Measurements from ENCODE around the gene GRM4.
"Not testable (repeated sequence)": the region's sequence is repeated elsewhere in the genome, so short reads cannot be mapped to it uniquely, and the experiment has no call there.

GRM4 gene

GRCh38 chr6:34020807-34021553 lies 124.9 kb downstream of the GRM4 start:
- no peak for DNase-seq (ENCODE audit: low spot score)

- DNase-seq (ENCODE audit: low spot score), result no peak
Measured at GRCh38 chr6:34020278-34020677, 125.6 kb downstream of the GRM4 start.

GRCh38 chr6:34018961-34019606 lies 126.8 kb downstream of the GRM4 start:
- no peak for DNase-seq (ENCODE audit: low spot score)

GRCh38 chr6:34018026-34018425 lies 127.9 kb downstream of the GRM4 start:
- no peak for DNase-seq (ENCODE audit: low spot score)

GRCh38 chr6:34017106-34017805 lies 128.6 kb downstream of the GRM4 start:
- DNase-seq (ENCODE audit: low spot score), result no peak

GRCh38 chr6:34016573-34016972 lies 129.3 kb downstream of the GRM4 start:
- not testable (repeated sequence) for DNase-seq (ENCODE audit: low spot score)

- no peak for DNase-seq (ENCODE audit: low spot score)
Measured at GRCh38 chr6:34015586-34015985, 130.3 kb downstream of the GRM4 start.

- no peak for DNase-seq (ENCODE audit: low spot score)
Measured at GRCh38 chr6:34011264-34011663, 134.6 kb downstream of the GRM4 start.

GRCh38 chr6:34005901-34006531 lies 139.9 kb downstream of the GRM4 start:
- DNase-seq (ENCODE audit: low spot score), result no peak

- no peak for DNase-seq (ENCODE audit: low spot score)
Measured at GRCh38 chr6:34004706-34005105, 141.2 kb downstream of the GRM4 start.

GRCh38 chr6:34003962-34004361 lies 141.9 kb downstream of the GRM4 start:
- DNase-seq (ENCODE audit: low spot score), result no peak

GRCh38 chr6:34001706-34002621 lies 143.9 kb downstream of the GRM4 start:
- no peak for DNase-seq (ENCODE audit: low spot score)

- no peak for DNase-seq (ENCODE audit: low spot score)
Measured at GRCh38 chr6:34000281-34000680, 145.6 kb downstream of the GRM4 start.

GRCh38 chr6:33999567-33999966 lies 146.3 kb downstream of the GRM4 start:
- DNase-seq (ENCODE audit: low spot score), result no peak

GRCh38 chr6:33998660-33999059 lies 147.2 kb downstream of the GRM4 start:
- DNase-seq (ENCODE audit: low spot score), result no peak

GRCh38 chr6:33997265-33997664 lies 148.6 kb downstream of the GRM4 start:
- DNase-seq (ENCODE audit: low spot score), result no peak

GRCh38 chr6:33996120-33996475 lies 149.8 kb downstream of the GRM4 start:
- DNase-seq (ENCODE audit: low spot score), result no peak

GRCh38 chr6:33995309-33996119 lies 150.4 kb downstream of the GRM4 start:
- DNase-seq (ENCODE audit: low spot score), result no peak

GRCh38 chr6:33994472-33995308 lies 151.2 kb downstream of the GRM4 start:
- no peak for DNase-seq (ENCODE audit: low spot score)

Measured in germinal center (tissue), 1 donor.